Hepatocyte (in vitro differentiated cells): ENCODE data around the gene CNIH3.

Source experiments
- CTCF ChIP-seq: fragments of 200-600 bp; sonication (generic); IDR thresholded peaks from 2 replicates; pipeline ENCODE4 v1.5.1; 2016; ENCODE audit warnings: antibody characterized with exemption, mild to moderate bottlenecking; ENCODE audit not compliant: poor library complexity
- EZH2 ChIP-seq: fragments of 200-600 bp; sonication (generic); IDR thresholded peaks from 2 replicates; pipeline ENCODE4 v1.6.1; 2016; ENCODE audit warnings: antibody characterized with exemption, mild to moderate bottlenecking, borderline replicate concordance
- EZH2phosphoT487 ChIP-seq: fragments of 200-600 bp; sonication (generic); IDR thresholded peaks from one replicate; pipeline ENCODE4 v1.6.1; 2018; ENCODE audit warnings: antibody characterized with exemption, mild to moderate bottlenecking, low read depth, moderate library complexity; ENCODE audit not compliant: unreplicated experiment, severe bottlenecking

- TF ChIP-seq CTCF (no peak), EZH2phosphoT487 (no peak), EZH2 (no peak)
Observed at GRCh38 chr1:224583774-224584173, 32.3 kb upstream of the CNIH3 start.
